NCI-H1694 (cell line): ENCODE results near the gene TOMM40.
A peak's percentile ranks its signal among the peaks of the same experiment; 100 is the strongest.
"Not testable (repeated sequence)": the region's sequence is repeated elsewhere in the genome, so short reads cannot be mapped to it uniquely, and the experiment has no call there.

Experiments
- DNase-seq: peaks from one replicate; lab custom pipeline; 2025; lab: John Stamatoyannopoulos, UW

Gene TOMM40

DNA sequence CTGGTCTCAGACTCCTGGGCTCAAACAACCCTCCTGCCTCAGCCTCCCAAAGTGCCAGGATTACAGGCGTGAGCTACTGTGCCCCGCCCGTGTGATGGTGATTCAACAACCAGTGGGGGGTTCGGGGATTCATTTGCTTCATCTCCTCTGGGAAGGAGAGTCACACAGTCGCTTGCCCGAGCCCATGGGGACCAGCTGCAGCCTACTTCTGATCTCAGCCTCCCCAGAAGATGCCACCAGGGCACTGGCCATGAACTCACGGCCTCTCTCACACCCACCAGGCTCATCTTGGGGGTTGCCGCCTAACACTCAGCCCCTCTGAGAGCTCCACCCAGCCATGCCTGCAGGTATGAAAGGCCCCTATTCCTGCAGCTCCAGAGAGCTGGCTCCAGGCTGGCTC, 6.8 kb downstream of the TOMM40 start:
- no peak for DNase-seq

- no peak for DNase-seq
Measured at GRCh38 chr19:44900328-44901244, 9.5 kb downstream of the TOMM40 start.

DNA sequence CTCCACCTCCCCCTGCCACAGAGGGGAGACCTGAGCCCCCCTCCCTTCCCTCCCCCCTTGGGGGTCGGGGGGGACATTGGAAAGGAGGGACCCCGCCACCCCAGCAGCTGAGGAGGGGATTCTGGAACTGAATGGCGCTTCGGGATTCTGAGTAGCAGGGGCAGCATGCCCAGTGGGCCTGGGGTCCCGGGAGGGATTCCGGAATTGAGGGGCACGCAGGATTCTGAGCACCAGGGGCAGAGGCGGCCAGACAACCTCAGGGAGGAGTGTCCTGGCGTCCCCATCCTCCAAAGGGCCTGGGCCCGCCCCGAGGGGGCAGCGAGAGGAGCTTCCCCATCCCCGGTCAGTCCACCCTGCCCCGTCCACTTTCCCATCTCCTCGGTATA, 12.2 kb downstream of the TOMM40 start:
- no peak for DNase-seq

GRCh38 chr19:44903602-44904425, 12.8 kb downstream of the TOMM40 start:
- DNase-seq = peak; percentile 47

- peak; percentile 22 for DNase-seq
Measured at GRCh38 chr19:44904426-44904994, 13.5 kb downstream of the TOMM40 start.

GRCh38 chr19:44905437-44906160, 14.5 kb downstream of the TOMM40 start, which contains the start of gene APOE:
TSS of gene APOE (plus strand) at chr19:44905796. CDS start at chr19:44906625, 829 bp downstream.
- DNase-seq = peak; percentile 22

DNA sequence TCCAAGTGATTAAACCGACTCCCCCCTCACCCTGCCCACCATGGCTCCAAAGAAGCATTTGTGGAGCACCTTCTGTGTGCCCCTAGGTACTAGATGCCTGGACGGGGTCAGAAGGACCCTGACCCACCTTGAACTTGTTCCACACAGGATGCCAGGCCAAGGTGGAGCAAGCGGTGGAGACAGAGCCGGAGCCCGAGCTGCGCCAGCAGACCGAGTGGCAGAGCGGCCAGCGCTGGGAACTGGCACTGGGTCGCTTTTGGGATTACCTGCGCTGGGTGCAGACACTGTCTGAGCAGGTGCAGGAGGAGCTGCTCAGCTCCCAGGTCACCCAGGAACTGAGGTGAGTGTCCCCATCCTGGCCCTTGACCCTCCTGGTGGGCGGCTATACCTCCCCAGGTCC, 16.6 kb downstream of the TOMM40 start:
- DNase-seq = no peak

GRCh38 chr19:44908074-44908835, 17.2 kb downstream of the TOMM40 start:
- no peak for DNase-seq

GRCh38 chr19:44908836-44909261, 17.8 kb downstream of the TOMM40 start:
- DNase-seq = no peak

- DNase-seq = no peak
Measured at GRCh38 chr19:44909775-44910174, 18.7 kb downstream of the TOMM40 start.

DNA sequence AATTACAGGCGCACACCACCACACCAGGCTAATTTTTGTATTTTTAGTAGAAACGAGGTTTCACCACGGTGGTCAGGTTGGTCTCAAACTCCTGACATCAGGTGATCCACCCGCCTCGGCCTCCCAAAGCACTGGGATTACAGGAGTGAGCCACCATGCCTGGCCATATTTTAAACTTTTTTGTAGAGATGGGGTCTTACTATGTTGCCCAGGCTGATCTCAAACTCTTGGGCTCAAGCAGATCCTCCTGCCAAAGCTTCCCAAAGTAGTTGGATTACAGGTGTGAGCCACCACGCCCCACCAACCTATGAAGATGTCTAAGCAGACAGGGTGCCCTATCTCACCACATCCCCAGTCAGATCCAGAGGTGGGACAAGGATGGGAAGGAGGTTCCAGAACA, 20.8 kb downstream of the TOMM40 start:
- not testable (repeated sequence) for DNase-seq

- peak; percentile 15 for DNase-seq
Measured at GRCh38 chr19:44912854-44913253, 21.8 kb downstream of the TOMM40 start.

DNA sequence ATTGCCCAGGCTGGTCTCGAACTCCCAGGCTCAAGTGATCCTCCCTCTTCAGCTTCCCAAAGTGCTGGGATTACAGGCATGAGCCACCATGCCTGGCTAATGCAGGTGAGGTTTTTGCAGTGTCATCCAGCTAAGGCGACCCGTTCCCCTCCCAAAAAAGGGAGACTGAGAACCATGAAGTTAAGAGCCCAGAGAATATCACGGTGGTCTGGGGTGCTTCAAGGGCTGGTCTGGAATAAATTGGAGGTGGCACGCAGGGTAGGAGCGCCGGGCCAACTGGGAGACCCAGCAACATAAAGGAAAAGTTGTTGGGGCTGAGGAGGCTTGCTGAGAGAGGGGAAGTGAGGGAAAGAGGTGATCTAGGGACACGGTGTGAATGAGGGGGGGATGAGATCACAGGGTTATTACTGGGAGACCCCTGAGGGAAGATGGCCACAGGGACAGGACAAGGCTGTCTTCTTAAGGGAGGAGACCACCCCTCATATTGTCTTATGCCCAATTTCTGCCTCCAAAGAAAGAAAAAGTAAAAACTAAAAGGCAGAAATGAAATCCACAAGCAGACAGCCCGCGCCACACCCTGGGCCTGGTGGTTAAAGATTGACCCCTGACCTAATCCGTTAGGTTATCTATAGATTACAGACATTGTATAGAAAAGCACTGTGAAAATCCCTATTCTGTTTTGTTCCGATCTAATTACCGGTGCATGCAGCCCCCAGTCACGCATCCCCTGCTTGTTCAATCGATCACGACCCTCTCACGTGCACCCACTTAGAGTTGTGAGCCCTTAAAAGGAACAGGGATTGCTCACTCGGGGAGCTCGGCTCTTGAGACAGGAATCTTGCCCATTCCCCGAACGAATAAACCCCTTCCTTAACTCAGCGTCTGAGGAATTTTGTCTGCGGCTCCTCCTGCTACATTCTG, 22.7 kb downstream of the TOMM40 start:
- not testable (repeated sequence) for DNase-seq

GRCh38 chr19:44914433-44915206, 23.6 kb downstream of the TOMM40 start, which contains the start of gene APOC1:
TSS of gene APOC1 (plus strand) at chr19:44914608. CDS start at chr19:44914892, 284 bp downstream.
- DNase-seq = peak; percentile 55

GRCh38 chr19:44924243-44924725, 33.2 kb downstream of the TOMM40 start:
- no peak for DNase-seq

DNA sequence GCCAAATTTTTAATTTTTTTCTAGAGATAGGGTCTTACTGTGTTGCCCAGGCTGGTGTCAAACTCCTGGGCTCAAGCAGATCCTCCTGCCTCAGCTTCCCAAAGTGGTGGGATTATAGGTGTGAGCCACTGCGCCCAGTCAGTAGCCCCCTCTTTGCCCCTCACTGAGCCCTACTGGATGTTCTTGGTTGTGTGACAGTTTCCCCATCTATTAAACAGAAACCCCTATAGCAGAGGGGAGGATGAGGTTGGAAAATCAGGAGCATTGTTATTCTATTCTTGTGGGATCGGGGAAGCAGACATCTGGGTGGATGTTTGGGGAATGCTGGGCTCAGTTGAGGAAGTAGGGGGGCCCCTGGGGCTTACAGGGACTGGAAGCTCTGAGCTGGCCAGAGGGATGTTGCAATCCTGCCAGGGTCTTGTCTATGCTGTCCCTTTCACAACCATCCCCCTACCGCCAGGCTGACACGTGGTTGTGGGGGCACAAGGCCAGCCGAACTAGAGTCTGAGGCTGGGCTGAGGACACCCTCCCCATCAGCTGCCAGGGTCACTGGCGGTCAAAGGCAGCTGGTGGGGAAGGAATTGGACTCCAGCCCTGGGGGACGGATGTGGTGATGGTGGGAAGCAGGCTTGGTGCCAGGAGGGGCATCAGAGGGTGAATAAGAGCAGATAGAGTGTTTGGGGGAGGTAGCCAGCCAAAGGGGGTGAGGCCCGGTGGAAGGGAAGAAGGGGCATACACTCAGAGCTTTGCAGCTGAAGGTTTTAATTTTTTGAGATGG, 34.2 kb downstream of the TOMM40 start:
- DNase-seq = no peak

GRCh38 chr19:44926245-44927077, 35.4 kb downstream of the TOMM40 start:
- not testable (repeated sequence) for DNase-seq
